Chondrocyte (in vitro differentiated cells): ENCODE data around the gene NME4. TPM values are rescaled to one million over a fixed set of nuclear protein-coding genes. Genes with fewer than 3 reads are reported as not detected.
"Not testable (repeated sequence)": the region's sequence is repeated elsewhere in the genome, so short reads cannot be mapped to it uniquely, and the experiment has no call there.

Source experiments
- DNase-seq: peaks from one replicate; pipeline ENCODE4 v3.0.0; 2021; ENCODE audit warnings: mixed read lengths, low spot score
- H3K27ac Mint-ChIP-seq: one replicate; pipeline ENCODE4 v1.8.0; 2021; ENCODE audit warnings: mild to moderate bottlenecking, moderate library complexity, mixed read lengths; ENCODE audit not compliant: unreplicated experiment
- H3K27me3 Mint-ChIP-seq: 2 replicates; pipeline ENCODE4 v1.8.0; 2021; ENCODE audit warnings: low read depth, mixed read lengths
- H3K36me3 Mint-ChIP-seq: 2 replicates; pipeline ENCODE4 v1.8.0; 2021; ENCODE audit warnings: low read depth, mixed read lengths
- H3K4me1 Mint-ChIP-seq: 2 replicates; pipeline ENCODE4 v1.8.0; 2021; ENCODE audit warnings: low read depth, mild to moderate bottlenecking, mixed read lengths
- H3K4me3 Mint-ChIP-seq: one replicate; pipeline ENCODE4 v1.8.0; 2021; ENCODE audit warnings: mild to moderate bottlenecking, moderate library complexity, mixed read lengths; ENCODE audit not compliant: unreplicated experiment
- H3K9me3 Mint-ChIP-seq: 2 replicates; pipeline ENCODE4 v1.8.0; 2021; ENCODE audit warnings: low read depth, mixed read lengths
- total RNA-seq: library from RNA; stranded (reverse); gene quantifications from 3 replicates; pipeline ENCODE4 v1.2.1, GENCODE V29; 2021
- TF ChIP-seq, protein P1 (sequence below): fragments of 200-600 bp; sonication (generic); IDR thresholded peaks from 2 replicates; pipeline ENCODE4 v1.5.0; 2021; ENCODE audit warnings: antibody characterized with exemption, mild to moderate bottlenecking, moderate library complexity

NME4 gene
- total RNA-seq, 1 donor from 2014 or later = 231 TPM

DNA sequence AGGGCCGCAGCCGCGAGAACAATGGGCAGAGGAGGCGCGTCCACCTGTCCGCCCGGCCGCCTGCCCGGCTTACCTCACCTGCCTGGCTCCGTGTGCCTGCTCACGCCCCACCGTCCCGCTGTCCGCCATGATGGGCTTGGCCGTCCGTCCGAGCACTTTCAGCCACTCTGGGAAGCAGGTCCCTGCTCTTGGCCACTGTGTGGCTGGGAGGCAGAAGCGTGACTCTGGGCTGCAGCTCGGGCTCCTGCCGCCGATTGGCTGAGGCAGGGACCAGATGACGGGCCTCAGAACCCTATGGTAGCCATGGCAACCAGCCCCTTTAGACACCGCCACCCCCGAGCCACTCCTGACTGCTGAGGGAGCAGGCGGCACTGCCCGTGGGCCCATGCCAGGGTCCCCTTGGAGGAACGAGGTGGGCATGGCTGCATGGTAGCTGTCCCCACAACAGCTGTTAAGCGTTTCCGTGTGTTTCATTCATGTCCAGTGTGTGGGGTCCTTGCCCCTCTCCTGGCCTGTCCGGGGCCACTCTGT lies 35.6 kb upstream of the NME4 start:
- Mint-ChIP-seq H3K9me3 (no peaks in the 10 kb centered on the region), H3K36me3 (no peaks in the 10 kb centered on the region), H3K27me3 (no peaks in the 10 kb centered on the region), H3K4me1 (peaks cover 4% of the 10 kb centered on the region), H3K27ac (no peak overlapping the region), H3K4me3 (no peak overlapping the region)
- no peak for DNase-seq
- TF ChIP-seq, protein P1, sequence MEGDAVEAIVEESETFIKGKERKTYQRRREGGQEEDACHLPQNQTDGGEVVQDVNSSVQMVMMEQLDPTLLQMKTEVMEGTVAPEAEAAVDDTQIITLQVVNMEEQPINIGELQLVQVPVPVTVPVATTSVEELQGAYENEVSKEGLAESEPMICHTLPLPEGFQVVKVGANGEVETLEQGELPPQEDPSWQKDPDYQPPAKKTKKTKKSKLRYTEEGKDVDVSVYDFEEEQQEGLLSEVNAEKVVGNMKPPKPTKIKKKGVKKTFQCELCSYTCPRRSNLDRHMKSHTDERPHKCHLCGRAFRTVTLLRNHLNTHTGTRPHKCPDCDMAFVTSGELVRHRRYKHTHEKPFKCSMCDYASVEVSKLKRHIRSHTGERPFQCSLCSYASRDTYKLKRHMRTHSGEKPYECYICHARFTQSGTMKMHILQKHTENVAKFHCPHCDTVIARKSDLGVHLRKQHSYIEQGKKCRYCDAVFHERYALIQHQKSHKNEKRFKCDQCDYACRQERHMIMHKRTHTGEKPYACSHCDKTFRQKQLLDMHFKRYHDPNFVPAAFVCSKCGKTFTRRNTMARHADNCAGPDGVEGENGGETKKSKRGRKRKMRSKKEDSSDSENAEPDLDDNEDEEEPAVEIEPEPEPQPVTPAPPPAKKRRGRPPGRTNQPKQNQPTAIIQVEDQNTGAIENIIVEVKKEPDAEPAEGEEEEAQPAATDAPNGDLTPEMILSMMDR = no peak

DNA sequence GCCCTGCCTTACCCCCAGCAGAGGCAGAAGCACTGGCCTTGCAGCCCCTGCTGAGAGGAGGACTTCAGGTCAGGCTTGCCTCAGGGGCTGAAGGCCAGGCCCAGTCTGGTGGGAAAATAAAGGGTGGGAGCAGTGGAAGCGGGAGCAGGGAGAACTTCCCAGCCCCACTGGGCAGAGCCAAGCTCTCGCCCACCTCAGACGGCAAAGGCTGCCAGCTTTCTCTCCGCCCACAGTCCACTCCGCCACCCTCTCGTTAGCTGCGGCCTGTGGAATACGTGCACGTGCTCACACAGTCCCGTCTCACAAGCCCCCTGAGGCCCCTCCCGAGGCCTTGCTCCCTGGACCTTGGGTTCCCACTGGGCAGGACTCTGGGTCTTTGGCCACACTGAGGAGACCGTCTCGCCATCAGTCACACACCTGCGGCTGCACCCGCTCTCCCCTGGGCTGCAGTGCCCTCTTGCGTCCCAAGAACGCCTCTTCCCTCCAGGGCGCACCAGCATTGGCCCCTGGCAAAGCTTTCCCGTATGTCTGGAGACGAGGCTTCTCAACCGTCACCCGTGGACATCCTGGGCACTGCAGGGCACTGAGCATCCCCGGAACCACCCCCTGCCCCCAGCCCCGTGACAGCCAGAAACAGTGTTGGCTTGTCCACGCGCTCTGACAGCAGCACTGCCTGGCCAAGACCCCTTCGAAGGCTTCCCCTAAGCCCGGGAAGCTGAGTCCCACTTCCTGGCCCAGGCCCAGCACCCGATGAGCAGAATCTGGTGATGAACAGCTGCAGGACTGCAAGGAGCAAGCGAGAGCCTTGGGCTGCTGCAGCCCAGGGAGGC lies 34.9 kb upstream of the NME4 start:
- H3K4me1 Mint-ChIP-seq = peaks cover 4% of the 10 kb centered on the region
- H3K27ac Mint-ChIP-seq = no peak overlapping the region
- H3K27me3 Mint-ChIP-seq = no peaks in the 10 kb centered on the region

DNA sequence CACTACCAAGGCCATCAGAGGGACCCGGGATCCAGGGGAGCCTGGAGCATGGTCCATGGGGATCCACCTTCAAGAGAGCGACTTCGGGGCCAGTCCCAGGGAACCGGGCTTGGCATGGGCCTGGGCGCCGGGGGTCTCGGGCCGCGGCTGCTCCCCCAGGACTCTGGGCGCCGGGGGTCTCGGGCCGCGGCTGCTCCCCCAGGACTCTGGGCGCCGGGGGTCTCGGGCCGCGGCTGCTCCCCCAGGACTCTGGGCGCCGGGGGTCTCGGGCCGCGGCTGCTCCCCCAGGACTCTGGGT lies 34.3 kb upstream of the NME4 start:
- H3K4me3 Mint-ChIP-seq, H3K4me1 Mint-ChIP-seq, H3K36me3 Mint-ChIP-seq, H3K27ac Mint-ChIP-seq, DNase-seq, H3K27me3 Mint-ChIP-seq, H3K9me3 Mint-ChIP-seq: not testable (repeated sequence)

More for the DNA sequence above, 34.9 kb upstream of the NME4 start:
- TF ChIP-seq, protein P1 = peak; percentile 86
- DNase-seq = no peak
- H3K4me3 Mint-ChIP-seq = no peak overlapping the region
- H3K9me3 Mint-ChIP-seq = no peaks in the 10 kb centered on the region
- peaks cover 2% of the 10 kb centered on the region for H3K36me3 Mint-ChIP-seq

DNA sequence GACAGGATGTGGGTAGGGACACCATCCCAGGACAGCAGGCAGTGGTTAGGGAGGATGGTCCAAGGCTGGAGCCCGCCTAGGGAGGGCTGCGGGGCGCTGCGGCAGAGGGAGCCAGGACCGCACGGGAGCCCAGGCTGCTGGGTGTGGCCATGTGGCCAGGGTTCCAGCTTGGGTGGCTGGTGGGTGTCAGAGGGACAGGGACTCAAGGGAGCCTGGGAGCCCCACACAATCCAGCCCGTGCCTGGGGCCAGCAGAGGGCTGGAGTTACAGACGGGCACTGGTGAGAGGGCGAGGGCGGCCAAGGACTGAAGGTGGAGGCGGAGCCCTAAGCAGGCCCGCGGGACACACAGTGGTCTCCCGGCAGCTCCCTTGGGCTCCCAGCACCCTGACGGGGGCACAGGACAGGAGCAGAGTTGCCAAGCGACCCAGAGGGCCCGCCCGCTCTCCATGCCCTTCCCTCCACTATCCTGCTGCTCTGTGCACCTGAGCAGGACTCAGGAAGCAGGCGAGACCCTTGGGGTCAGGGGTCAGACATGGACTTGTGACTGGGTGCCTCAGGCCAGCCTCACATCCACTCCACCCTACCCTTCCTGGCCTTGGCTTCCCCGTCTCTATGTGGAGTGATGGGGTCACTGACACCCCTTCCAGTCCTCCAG lies 33.8 kb upstream of the NME4 start:
- H3K4me1 Mint-ChIP-seq = peaks cover 4% of the 10 kb centered on the region
- H3K27me3 Mint-ChIP-seq = no peaks in the 10 kb centered on the region
- peaks cover 5% of the 10 kb centered on the region for H3K36me3 Mint-ChIP-seq
- H3K27ac Mint-ChIP-seq = no peak overlapping the region
- peak; percentile 92 for DNase-seq
- TF ChIP-seq, protein P1 = no peak
- no peak overlapping the region for H3K4me3 Mint-ChIP-seq
- H3K9me3 Mint-ChIP-seq = no peaks in the 10 kb centered on the region

DNA sequence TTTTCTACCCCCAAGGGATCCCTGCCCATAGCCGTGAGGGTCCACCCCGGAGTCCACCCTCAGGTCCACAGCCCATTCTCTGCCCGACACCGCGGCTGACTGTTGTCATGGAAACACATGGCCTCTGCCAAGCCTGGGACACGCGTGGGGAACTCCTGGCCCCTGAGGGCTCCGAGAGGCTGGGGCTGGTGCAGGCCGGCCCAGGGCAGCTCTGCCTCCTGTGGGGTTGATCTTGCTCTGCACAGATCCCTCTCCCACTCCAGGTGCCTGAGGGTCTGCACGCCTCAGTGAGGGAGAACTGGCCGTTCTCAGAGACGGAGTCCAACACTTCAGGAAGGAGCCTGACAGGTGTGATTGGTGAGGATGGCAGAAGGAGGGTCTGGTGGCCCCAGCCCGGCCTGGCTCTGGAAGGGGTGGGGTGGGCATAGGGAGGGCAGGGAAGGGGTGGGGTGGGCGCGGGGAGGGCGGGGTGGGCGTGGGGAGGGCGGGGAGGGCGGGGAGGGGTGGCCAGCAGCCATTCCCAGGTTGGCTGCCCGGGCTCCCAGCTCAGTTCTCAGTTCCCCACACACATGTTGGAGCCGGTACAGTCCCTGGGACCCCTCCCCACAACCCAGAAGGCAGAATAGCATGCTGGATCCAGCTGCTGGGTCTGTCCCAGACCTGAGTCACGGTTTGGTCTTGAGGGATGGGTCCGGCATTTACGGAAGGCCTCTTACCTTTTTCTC lies 33.1 kb upstream of the NME4 start:
- Mint-ChIP-seq H3K4me3 (no peak overlapping the region), H3K27me3 (no peaks in the 10 kb centered on the region), H3K9me3 (no peaks in the 10 kb centered on the region), H3K4me1 (peaks cover 4% of the 10 kb centered on the region), H3K27ac (no peak overlapping the region), H3K36me3 (peaks cover 5% of the 10 kb centered on the region)
- peak; percentile 86 for DNase-seq
- TF ChIP-seq, protein P1 = no peak
